Hepatocyte (in vitro differentiated cells): ENCODE results near the gene TBCD. TPM values are rescaled to one million over a fixed set of nuclear protein-coding genes. Genes with fewer than 3 reads are reported as not detected.

Experiments used
- DNase-seq: peaks from one replicate; pipeline ENCODE4 v3.0.0-alpha.2; 2016; ENCODE audit warnings: low spot score
- H2AFZ ChIP-seq: fragments of 200-600 bp; sonication (generic); 2 replicates; pipeline ENCODE4 v1.6.0; 2016; ENCODE audit warnings: antibody characterized with exemption, mild to moderate bottlenecking
- H3K27ac ChIP-seq: fragments of 200-600 bp; sonication (generic); 2 replicates; pipeline ENCODE4 v1.5.1; 2016; ENCODE audit warnings: mild to moderate bottlenecking
- H3K27me3 ChIP-seq: fragments of 200-600 bp; sonication (generic); 2 replicates; pipeline ENCODE4 v1.6.1; 2016
- H3K36me3 ChIP-seq: fragments of 200-600 bp; sonication (generic); replicated peaks from 2 replicates; pipeline ENCODE4 v1.5.1; 2016; ENCODE audit warnings: low read depth; ENCODE audit not compliant: insufficient read depth
- H3K4me1 ChIP-seq: fragments of 200-600 bp; sonication (generic); 2 replicates; pipeline ENCODE4 v1.5.1; 2016; ENCODE audit warnings: mild to moderate bottlenecking, moderate library complexity; ENCODE audit not compliant: insufficient read depth
- H3K4me2 ChIP-seq: fragments of 200-600 bp; sonication (generic); 2 replicates; pipeline ENCODE4 v1.6.0; 2016
- H3K4me3 ChIP-seq: fragments of 200-600 bp; sonication (generic); 2 replicates; pipeline ENCODE4 v1.5.1; 2016; ENCODE audit warnings: mild to moderate bottlenecking
- H3K79me2 ChIP-seq: fragments of 200-600 bp; sonication (generic); 2 replicates; pipeline ENCODE4 v1.6.0; 2017; ENCODE audit warnings: mild to moderate bottlenecking
- H3K9me2 ChIP-seq: fragments of 200-600 bp; sonication (generic); replicated peaks from 2 replicates; pipeline ENCODE4 v1.6.0; 2017; ENCODE audit warnings: mild to moderate bottlenecking; ENCODE audit not compliant: insufficient read depth
- H3K9me3 ChIP-seq: fragments of 200-600 bp; sonication (generic); 2 replicates; pipeline ENCODE4 v1.5.1; 2016; ENCODE audit warnings: low read depth, mild to moderate bottlenecking
- H4K20me1 ChIP-seq: fragments of 200-600 bp; sonication (generic); 2 replicates; pipeline ENCODE4 v1.6.0; 2016; ENCODE audit warnings: mild to moderate bottlenecking; ENCODE audit not compliant: insufficient read depth, poor library complexity, severe bottlenecking
- CTCF ChIP-seq: fragments of 200-600 bp; sonication (generic); IDR thresholded peaks from 2 replicates; pipeline ENCODE4 v1.5.1; 2016; ENCODE audit warnings: antibody characterized with exemption, mild to moderate bottlenecking; ENCODE audit not compliant: poor library complexity
- EZH2 ChIP-seq: fragments of 200-600 bp; sonication (generic); IDR thresholded peaks from 2 replicates; pipeline ENCODE4 v1.6.1; 2016; ENCODE audit warnings: antibody characterized with exemption, mild to moderate bottlenecking, borderline replicate concordance
- EZH2phosphoT487 ChIP-seq: fragments of 200-600 bp; sonication (generic); IDR thresholded peaks from one replicate; pipeline ENCODE4 v1.6.1; 2018; ENCODE audit warnings: antibody characterized with exemption, mild to moderate bottlenecking, low read depth, moderate library complexity; ENCODE audit not compliant: unreplicated experiment, severe bottlenecking
- WGBS: methylation state at CpG from one replicate; pipeline ENCODE4 v1.1.6; 2016; ENCODE audit warnings: low lambda C conversion rate; ENCODE audit errors: missing lambda C conversion rate; 5-methylcytosine and 5-hydroxymethylcytosine counted together
- polyA plus RNA-seq: library from polyadenylated mRNA; unstranded; fragments of >200 nt; fragmentation: Nextera tagmentation; extraction: Ambion mirVana; gene quantifications from 2 replicates; pipeline ENCODE4 v1.2.1, GENCODE V29; 2016
- total RNA-seq: library from RNA; depleted of rRNA; stranded (reverse); fragments of >200 nt; gene quantifications from 2 replicates; pipeline ENCODE4 v1.2.3, GENCODE V29; 2014

The TBCD gene
- total and polyA plus RNA-seq, 2 experiments from 2014 or later: 24.5 to 41.5 TPM

- Histone ChIP-seq H3K36me3 (no peaks in the 10 kb centered on the region), H3K4me3 (no peak overlapping the region), H3K9me2 (no peaks in the 10 kb centered on the region), H4K20me1 (no peaks in the 10 kb centered on the region), H2AFZ (no peak overlapping the region), H3K27me3 (no peaks in the 10 kb centered on the region), H3K4me1 (peaks cover 30% of the 10 kb centered on the region), H3K4me2 (no peak overlapping the region), H3K79me2 (peaks cover 4% of the 10 kb centered on the region), H3K9me3 (no peaks in the 10 kb centered on the region), H3K27ac (no peak overlapping the region)
- no peak for DNase-seq
- WGBS: 94% methylated on average over 33 of the region's 33 CpGs
- TF ChIP-seq EZH2: no peak
- no peak for TF ChIP-seq EZH2phosphoT487
- no peak for TF ChIP-seq CTCF
Observed at GRCh38 chr17:82872591-82873520, 121.0 kb downstream of the TBCD start.

GRCh38 chr17:82873521-82873920, 121.7 kb downstream of the TBCD start:
- no peak overlapping the region for H3K4me3 ChIP-seq
- no peaks in the 10 kb centered on the region for H3K9me2 ChIP-seq
- DNase-seq: no peak
- no peak overlapping the region for H3K27ac ChIP-seq
- H4K20me1 ChIP-seq: no peaks in the 10 kb centered on the region
- peaks cover 4% of the 10 kb centered on the region for H3K79me2 ChIP-seq
- H3K4me1 ChIP-seq: peaks cover 30% of the 10 kb centered on the region
- no peak overlapping the region for H3K4me2 ChIP-seq
- H2AFZ ChIP-seq: no peak overlapping the region
- WGBS: 96% methylated on average over 19 of the region's 19 CpGs
- no peaks in the 10 kb centered on the region for H3K27me3 ChIP-seq
- H3K9me3 ChIP-seq: no peaks in the 10 kb centered on the region
- no peak for TF ChIP-seq EZH2phosphoT487
- no peak for TF ChIP-seq CTCF
- no peak for TF ChIP-seq EZH2
- H3K36me3 ChIP-seq: no peaks in the 10 kb centered on the region

GRCh38 chr17:82874011-82874835, 122.4 kb downstream of the TBCD start:
- no peak for DNase-seq
- H3K9me3 ChIP-seq: no peaks in the 10 kb centered on the region
- no peaks in the 10 kb centered on the region for H3K9me2 ChIP-seq
- H3K4me2 ChIP-seq: no peak overlapping the region
- H3K27me3 ChIP-seq: no peaks in the 10 kb centered on the region
- no peak overlapping the region for H3K4me3 ChIP-seq
- H3K4me1 ChIP-seq: peaks cover 30% of the 10 kb centered on the region
- H3K79me2 ChIP-seq: peaks cover 3% of the 10 kb centered on the region
- H3K27ac ChIP-seq: no peak overlapping the region
- 95% methylated on average over 34 of the region's 34 CpGs for WGBS
- no peak for TF ChIP-seq EZH2
- TF ChIP-seq CTCF: no peak
- TF ChIP-seq EZH2phosphoT487: no peak
- no peaks in the 10 kb centered on the region for H3K36me3 ChIP-seq
- H4K20me1 ChIP-seq: no peaks in the 10 kb centered on the region
- no peak overlapping the region for H2AFZ ChIP-seq
